Activated CD4-positive, alpha-beta T cell treated with anti-CD3 and anti-CD28 coated beads for 1 hour (primary cell): ENCODE measurements around the gene RIPOR2.

Experiments used
- DNase-seq: peaks from one replicate; pipeline ENCODE4 v3.0.0-alpha.2; 2020

RIPOR2 gene

DNA sequence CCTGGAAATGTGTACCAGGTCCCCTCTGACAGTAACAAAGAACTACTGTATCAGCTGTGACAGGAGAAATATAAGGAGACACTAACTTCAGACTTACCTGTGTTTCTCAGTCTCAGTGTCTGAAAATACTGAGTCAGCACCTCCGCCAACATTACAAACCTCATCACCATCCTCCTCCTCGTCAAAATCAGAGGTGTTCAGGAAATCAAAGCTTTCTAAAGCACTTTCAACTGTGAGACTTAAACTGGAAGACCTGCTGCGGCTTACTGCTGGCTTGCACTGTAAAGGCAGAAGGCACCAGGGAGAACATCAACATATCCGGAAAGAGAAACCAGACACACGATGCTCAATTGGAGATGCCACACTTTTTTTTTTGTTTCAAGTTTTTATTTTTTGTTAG is 96.8 kb downstream of the RIPOR2 start:
- DNase-seq: no peak

DNA sequence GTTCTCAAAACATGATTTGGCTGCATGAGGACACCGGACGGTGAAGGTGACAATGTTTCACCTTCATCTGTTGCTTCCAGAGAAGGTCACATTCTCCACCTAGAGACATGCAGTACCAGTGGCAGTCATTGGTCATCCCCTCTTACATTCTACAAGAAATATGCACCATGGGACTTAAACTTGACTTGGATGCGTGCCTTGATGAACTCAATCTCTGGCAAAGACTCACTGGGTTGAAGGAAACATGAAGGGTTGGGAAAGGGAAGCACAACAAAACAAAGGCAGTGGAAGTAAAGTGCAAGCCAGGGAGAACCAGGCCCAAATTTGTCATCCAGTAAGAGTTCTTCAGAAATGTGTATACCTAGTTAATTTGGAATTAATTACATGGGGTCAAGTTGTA is 97.7 kb downstream of the RIPOR2 start:
- DNase-seq: no peak

DNA sequence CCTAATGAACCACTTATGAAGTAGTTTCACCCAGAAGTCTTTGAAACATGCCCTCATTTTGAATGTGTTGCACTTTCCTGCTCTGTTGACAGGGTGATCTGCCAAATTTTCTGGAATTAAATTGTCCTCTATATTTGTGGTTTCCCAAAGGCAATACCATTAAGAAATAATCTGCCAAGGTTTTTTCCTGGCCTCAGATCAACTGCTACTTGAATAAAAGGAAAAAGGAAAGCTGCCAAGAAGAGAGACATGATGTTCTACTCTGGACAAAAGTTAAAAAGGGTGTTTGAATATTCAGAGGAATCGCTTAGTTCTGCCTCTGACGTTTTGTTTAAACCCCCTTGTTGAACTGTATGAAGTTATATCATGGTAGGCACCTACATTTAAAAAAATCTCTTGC is 99.7 kb downstream of the RIPOR2 start:
- DNase-seq: no peak

DNA sequence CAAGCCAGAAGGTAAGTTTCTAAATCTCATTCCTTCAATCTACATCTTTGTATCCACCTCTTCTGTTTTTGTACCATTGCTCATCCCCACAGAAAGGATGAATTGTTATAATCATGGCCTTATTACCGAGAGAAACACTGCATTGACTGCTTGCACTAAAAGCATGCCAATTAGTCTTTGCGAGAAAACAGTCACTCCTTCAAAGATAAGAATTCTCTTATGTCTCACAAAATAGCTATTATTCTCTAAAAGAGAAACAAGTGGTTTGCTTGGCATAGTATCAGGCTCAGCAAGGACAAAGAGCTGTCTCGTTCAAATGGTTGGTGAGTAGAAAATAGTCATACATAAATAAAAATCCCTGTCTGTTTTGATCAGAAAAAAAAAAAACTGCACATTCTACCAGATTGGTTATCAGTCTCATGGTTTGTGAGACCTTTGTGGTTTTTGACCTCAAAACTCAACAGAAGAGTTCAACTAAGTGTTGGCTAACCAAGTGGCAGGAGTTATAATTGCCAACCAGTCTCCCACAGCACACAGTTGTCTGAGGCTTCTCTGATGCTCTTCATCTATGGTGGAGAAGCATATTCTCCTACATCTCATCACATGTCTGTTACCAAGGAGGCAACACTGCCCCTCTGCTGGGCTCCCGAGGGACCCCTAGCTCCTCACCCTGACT is 101.9 kb downstream of the RIPOR2 start:
- DNase-seq: no peak

- no peak for DNase-seq
Observed at GRCh38 chr6:24832794-24833193, 103.0 kb downstream of the RIPOR2 start.

- DNase-seq: no peak
Observed at GRCh38 chr6:24831771-24832716, 103.7 kb downstream of the RIPOR2 start.

- DNase-seq: no peak
Observed at GRCh38 chr6:24829657-24830056, 106.1 kb downstream of the RIPOR2 start.

GRCh38 chr6:24827970-24828369 is 107.8 kb downstream of the RIPOR2 start:
- no peak for DNase-seq

GRCh38 chr6:24827162-24827561 is 108.6 kb downstream of the RIPOR2 start:
- DNase-seq: no peak

GRCh38 chr6:24825130-24825630 is 110.6 kb downstream of the RIPOR2 start:
- no peak for DNase-seq

GRCh38 chr6:24824142-24824938 is 111.4 kb downstream of the RIPOR2 start:
- DNase-seq: no peak

DNA sequence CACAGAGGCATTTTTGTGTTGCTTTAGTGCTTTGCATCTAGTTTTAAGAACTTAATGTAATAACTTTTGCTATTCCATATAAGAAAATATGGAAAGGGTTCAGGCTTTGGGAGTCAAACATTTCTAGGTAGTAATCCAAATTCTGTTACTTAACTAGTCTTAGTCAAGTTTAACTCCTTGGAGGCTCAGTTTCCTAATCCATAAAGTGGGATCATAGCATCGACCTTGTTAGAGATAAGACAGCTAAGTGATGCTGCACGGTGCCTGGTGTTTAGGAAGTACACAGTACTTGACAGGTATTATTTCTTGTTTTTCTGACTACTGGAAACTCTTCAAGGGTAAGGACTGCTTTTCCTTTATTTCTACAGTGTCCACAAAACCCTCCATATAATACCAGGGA is 112.6 kb downstream of the RIPOR2 start:
- DNase-seq: no peak

- DNase-seq: no peak
Observed at GRCh38 chr6:24822696-24823095, 113.1 kb downstream of the RIPOR2 start.

DNA sequence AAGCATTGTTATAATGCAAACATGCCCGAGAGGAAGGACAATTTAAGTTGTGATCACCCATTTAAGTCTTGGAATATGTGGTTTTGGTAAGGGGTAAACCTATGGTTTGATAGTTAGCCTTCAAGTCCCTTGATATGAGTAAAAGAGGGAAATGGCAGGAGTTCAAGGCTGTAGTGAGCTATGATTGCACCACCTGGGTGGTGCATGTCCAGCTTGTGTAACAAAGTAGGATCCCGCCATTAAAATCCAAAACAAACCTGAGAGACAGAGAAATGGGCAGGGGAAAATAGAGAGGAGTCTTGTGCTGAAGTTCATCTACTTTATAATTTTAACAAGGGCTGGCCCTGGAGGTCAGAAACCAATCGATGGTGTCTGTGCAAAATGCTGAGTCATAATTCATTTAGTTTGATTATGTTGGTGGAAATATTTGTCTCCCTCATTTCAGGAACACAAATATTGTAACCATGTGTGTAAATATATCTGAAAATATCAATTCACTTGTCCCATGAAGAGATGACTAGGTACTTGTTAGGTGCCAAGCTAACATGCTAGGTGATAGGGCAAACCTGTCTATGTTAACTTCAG is 113.8 kb downstream of the RIPOR2 start:
- no peak for DNase-seq

DNA sequence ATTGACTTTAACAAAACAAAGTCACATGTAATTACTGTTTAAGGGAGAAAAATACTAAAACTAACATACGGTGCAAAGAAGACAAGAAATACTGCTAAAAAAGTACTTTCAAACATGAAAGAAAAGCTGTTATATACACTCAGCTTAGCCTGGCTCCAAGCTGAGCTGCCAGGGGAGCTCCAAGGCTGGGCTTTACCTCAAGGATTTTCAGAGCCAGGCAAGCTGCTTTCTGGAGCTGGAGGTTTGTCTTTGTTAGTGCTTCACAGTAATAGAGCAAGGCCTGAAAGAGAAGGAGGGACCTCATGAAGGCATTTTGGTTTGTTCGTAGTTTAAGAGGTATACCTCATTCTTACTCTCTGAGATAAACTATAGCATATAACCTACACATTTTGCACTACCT is 117.4 kb downstream of the RIPOR2 start:
- DNase-seq: no peak

GRCh38 chr6:24809728-24810127 is 126.0 kb downstream of the RIPOR2 start:
- DNase-seq: no peak

- no peak for DNase-seq
Observed at GRCh38 chr6:24807584-24807983, 128.2 kb downstream of the RIPOR2 start.

DNA sequence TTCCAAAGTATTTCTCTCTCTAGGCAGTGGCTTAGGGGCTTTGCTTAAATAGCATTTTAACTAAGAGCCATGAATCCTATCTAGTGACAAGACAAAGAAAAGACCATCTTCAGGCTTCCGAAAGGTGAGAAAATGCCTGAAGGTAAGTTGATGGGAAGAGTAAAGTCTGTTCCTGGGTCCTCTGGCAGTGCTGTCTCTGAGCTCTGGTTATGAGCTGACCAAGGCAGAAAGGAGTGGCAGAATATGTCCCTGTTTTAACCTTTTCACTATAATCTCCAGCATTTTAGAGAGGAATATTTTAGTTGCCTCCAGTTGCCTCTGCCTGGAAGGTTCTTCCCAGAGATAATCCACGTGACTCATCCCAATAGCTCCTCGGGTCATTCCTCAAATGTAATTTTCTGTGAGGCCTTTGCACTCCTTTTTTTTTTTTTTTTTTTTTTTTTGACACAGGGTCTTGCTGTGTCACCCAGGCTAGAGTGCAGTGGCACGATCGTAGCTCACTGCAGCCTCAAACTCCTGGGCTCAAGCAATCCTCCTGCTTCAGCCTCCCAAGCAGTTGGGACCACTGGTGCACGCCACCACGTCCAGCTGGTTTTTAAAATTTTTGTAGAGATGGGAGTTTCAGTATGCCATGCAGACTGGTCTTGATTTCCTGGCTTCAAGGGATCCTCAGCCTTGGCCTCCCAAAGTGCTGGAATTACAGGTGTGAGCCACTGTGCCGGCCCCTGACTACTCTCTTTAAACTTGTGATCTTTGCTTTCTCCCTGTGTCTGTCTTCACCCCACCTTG is 133.3 kb downstream of the RIPOR2 start:
- DNase-seq: no peak

DNA sequence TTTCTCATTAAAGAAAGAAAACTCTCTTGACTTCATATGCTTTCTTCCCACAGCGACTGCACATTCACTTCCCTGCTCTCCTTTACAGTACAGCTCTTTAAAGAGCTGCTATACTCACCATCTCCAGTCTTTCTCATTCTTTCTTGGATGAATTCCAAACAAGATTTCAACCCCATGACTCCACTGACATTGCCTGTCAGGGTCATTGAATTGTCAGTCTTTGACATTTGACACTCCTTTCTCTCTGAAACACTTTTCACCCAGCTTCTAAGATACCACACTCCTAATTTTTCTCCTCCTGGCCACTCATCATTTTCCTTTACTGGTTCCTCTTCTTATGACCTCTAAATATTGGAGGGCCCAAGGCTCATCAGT is 136.2 kb downstream of the RIPOR2 start:
- DNase-seq: no peak

DNA sequence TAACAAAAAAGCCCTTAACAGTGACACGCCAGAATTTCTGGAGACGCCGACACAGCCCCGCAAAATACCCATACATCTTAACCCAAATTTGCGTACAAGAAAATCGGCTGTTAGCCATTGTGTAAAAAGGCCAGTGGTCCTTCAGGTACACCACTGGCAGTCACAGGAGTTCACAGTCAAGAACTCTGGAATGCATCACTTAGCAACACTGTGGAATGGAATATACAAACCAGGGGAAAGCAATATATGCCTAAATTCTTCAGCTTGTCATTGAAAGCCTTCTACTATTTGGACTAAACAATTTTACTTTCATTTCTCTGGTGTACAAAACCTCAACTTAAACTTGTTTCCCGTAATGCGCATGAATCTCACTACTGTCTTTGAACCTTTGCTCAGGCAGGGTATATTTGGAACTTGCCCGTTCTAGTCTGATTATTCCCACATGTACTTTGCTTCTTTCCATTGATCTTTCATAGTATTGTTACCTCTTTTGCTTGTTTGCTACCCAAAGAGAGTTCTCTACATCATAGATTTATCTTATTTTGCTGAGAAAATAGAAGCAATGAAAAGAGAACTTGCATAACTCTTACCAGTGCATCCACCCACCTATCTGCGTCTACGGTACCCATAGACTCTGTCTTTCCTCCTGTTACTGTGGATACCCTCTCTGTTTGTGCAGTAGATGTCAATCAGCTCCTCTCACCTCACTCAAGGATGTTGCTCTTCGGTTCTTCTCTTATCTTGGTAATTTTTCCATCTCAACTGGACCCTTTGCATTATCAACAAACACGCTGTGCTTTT is 136.8 kb downstream of the RIPOR2 start, which contains the start of gene ARMH2:
Gene ARMH2 (minus strand): TSS at position 178 of the 801 bp plus-strand sequence. CDS start 60 bp downstream, at position 118.
- DNase-seq: no peak
